H1 (cell line): ENCODE measurements around the gene REPS1.

ENCODE experiments used
- ATF2 ChIP-seq: IDR thresholded peaks from 2 replicates; pipeline ENCODE4 v1.6.1; 2012; ENCODE audit warnings: low read length, inconsistent platforms
- BCL11A ChIP-seq, 2 experiments: IDR thresholded peaks; one replicate each; pipeline ENCODE4 v1.6.1; 2011; ENCODE audit warnings: low read depth in 2 of 2, low read length in 2 of 2, mild to moderate bottlenecking in 2 of 2
- CTCF ChIP-seq, 3 experiments: IDR thresholded peaks; 1 replicate in 2 of 3; 2 replicates in 1 of 3; pipeline versions ENCODE4 v1.5.1 to v1.6.1; 2011; ENCODE audit warnings: low read length in 3 of 3, mild to moderate bottlenecking in 3 of 3, inconsistent platforms in 2 of 3, low read depth in 1 of 3, moderate library complexity in 1 of 3; ENCODE audit not compliant: insufficient read depth in 1 of 3; ENCODE audit errors: control extremely low read depth in 1 of 3
- EP300 ChIP-seq, 2 experiments: IDR thresholded peaks; 1 replicate in 1 of 2; 2 replicates in 1 of 2; pipeline ENCODE4 v1.6.1; 2011 to 2012; ENCODE audit warnings: low read depth in 2 of 2, low read length in 2 of 2, mild to moderate bottlenecking in 2 of 2, borderline replicate concordance in 1 of 2, inconsistent platforms in 1 of 2, moderate library complexity in 1 of 2
- KDM1A ChIP-seq: fragments of 200-600, 300-600 bp; sonication (generic); IDR thresholded peaks from 2 replicates; pipeline ENCODE4 v1.7.1; 2016; ENCODE audit warnings: mild to moderate bottlenecking, low read length, borderline replicate concordance
- MAX ChIP-seq: IDR thresholded peaks from 2 replicates; pipeline ENCODE4 v1.6.1; 2012; ENCODE audit warnings: inconsistent platforms
- POLR2A ChIP-seq, 2 experiments: IDR thresholded peaks; 1 replicate in 1 of 2; 2 replicates in 1 of 2; pipeline ENCODE4 v1.6.1; 2011; ENCODE audit warnings: low read depth in 2 of 2, low read length in 2 of 2, mild to moderate bottlenecking in 2 of 2; ENCODE audit errors: control extremely low read depth in 1 of 2
- POLR2AphosphoS5 ChIP-seq: IDR thresholded peaks from 2 replicates; pipeline ENCODE4 v1.6.1; 2011; ENCODE audit warnings: low read depth, low read length
- RAD21 ChIP-seq, 2 experiments: IDR thresholded peaks in 1 of 2; conservative IDR thresholded peaks in 1 of 2; 2 replicates each; pipeline ENCODE4 v1.6.1; 2011; ENCODE audit warnings: low read depth in 2 of 2, low read length in 2 of 2, improper control_type of control experiment in 1 of 2, inconsistent platforms in 1 of 2, mild to moderate bottlenecking in 1 of 2, moderate library complexity in 1 of 2
- RNF2 ChIP-seq: fragments of 200-900, 300-1000 bp; sonication (generic); IDR thresholded peaks from 2 replicates; pipeline ENCODE4 v1.7.1; 2016; ENCODE audit warnings: borderline replicate concordance, low read depth, mild to moderate bottlenecking, antibody characterized with exemption, low read length; ENCODE audit not compliant: poor library complexity, severe bottlenecking; ENCODE audit errors: missing control alignments
- SIX5 ChIP-seq: IDR thresholded peaks from 2 replicates; pipeline ENCODE4 v1.6.1; 2011; ENCODE audit warnings: mild to moderate bottlenecking, low read depth, low read length
- SP1 ChIP-seq: IDR thresholded peaks from 2 replicates; pipeline ENCODE4 v1.6.1; 2011; ENCODE audit warnings: low read depth, low read length
- TCF12 ChIP-seq: IDR thresholded peaks from 2 replicates; pipeline ENCODE4 v1.6.1; 2011; ENCODE audit warnings: low read depth, mild to moderate bottlenecking, low read length
- USF2 ChIP-seq: IDR thresholded peaks from 2 replicates; pipeline ENCODE4 v1.6.1; 2011; ENCODE audit warnings: low read length, improper control_type of control experiment

- TF ChIP-seq SIX5, result no peak
- TF ChIP-seq RAD21 (IDR thresholded peaks at IDR 0.05 in 1 of 2, conservative IDR thresholded peaks at IDR 0.05 in 1 of 2; ENCODE audit: low read depth in 2 of 2, low read length in 2 of 2), result no peak
- no peak for TF ChIP-seq POLR2AphosphoS5
- no peak for TF ChIP-seq CTCF (IDR thresholded peaks at IDR 0.05; ENCODE audit: control extremely low read depth in 1 of 3, insufficient read depth in 1 of 3, low read depth in 1 of 3, low read length in 3 of 3)
- no peak for TF ChIP-seq KDM1A
- TF ChIP-seq RNF2, result no peak
- TF ChIP-seq POLR2A (IDR thresholded peaks at IDR 0.05; ENCODE audit: control extremely low read depth in 1 of 2, low read depth in 2 of 2, low read length in 2 of 2), result no peak
- no peak for TF ChIP-seq BCL11A (IDR thresholded peaks at IDR 0.05; ENCODE audit: low read depth in 2 of 2, low read length in 2 of 2)
- TF ChIP-seq SP1, result no peak
- TF ChIP-seq EP300 (IDR thresholded peaks at IDR 0.05; ENCODE audit: borderline replicate concordance in 1 of 2, low read depth in 2 of 2, low read length in 2 of 2), result no peak
- no peak for TF ChIP-seq TCF12
- TF ChIP-seq MAX, result no peak
- TF ChIP-seq ATF2, result no peak
- TF ChIP-seq USF2, result no peak
Measured at GRCh38 chr6:138963119-138963518, 24.9 kb downstream of the REPS1 start.
